HG03520 (cell line): ENCODE data around the gene PASK.

Experiments
- ATAC-seq: cut with Tn5 transposase; IDR thresholded peaks from one replicate; pipeline ENCODE4 v1.9.1; 2021; ENCODE audit warnings: mild to moderate bottlenecking, moderate library complexity; ENCODE audit not compliant: unreplicated experiment

PASK gene

DNA sequence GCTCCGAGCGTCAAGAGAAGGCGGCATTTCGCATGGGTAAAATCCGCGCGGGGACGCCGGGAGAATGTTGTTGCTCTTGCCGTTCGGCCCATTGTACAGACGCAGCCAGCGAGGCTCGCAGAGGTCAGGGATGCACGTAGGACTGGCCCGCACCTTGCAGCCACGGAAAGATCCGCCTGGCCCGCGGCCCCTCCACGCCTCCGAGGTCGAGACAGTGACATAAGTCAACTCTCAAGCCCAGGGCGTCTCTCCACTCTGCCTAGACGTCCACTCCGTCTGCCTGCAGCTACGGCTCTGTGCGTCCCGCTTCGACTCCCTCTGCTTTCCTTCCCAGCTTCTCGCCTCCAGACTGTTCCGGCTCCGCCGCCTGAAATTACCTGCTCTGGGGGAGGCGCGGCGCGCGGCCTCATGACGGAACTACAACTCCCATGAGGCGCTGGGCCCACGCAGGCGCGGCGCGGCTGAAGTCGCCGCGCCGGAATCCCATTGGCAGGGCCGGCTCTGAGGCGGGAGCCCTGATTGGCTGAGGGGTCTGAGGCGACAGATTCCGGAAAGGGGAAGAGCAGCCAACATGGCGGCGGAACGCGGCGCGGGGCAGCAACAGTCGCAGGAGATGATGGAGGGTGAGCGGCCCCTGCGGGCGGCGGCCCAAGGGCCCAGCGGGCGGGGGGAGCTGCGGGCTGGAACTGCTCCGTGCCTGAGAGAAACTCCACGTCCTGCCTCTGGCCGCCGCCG lies 820 bp upstream of the PASK start, which contains the start of gene PPP1R7:
TSS of gene PPP1R7 (plus strand) at position 543 of the 735 bp plus-strand sequence. CDS start at position 572, 29 bp downstream.
- ATAC-seq: peak; percentile 72

DNA sequence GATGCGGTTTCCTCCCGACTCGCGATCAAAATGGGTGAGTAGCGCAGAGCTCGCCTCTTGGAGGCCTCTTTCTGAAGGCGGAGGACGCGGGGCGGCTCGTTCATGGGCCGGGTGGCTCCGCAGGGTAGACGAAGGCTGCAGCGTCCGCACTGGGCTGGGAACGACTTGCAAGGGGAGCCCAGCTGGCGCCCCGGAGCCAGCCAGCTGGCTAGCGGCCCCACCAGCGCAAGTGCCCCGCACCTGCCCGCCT lies 328 bp upstream of the PASK start:
- peak; percentile 4 for ATAC-seq

GRCh38 chr2:241148239-241148638 lies 1.0 kb downstream of the PASK start:
- ATAC-seq: no peak

DNA sequence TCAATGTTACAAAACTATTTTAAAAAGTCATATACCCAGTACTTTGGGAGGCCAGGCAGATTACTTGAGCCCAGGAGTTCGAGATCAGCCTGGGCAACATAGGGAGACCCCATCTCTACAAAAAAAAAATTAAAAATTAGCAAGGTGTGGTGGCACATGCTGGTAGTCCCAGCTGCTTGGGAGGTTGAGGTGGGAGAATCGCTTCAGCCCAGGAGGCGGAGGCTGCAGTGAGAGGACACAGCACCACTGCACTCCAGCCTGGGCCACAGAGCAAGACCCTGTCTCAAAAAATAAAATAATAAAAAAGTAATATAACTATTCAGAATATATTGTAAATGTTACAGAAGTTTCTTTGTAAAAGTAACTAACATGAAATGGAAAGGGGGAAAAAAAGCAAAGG lies 1.9 kb downstream of the PASK start:
- ATAC-seq: no peak

GRCh38 chr2:241146286-241146685 lies 3.0 kb downstream of the PASK start:
- ATAC-seq: no peak

DNA sequence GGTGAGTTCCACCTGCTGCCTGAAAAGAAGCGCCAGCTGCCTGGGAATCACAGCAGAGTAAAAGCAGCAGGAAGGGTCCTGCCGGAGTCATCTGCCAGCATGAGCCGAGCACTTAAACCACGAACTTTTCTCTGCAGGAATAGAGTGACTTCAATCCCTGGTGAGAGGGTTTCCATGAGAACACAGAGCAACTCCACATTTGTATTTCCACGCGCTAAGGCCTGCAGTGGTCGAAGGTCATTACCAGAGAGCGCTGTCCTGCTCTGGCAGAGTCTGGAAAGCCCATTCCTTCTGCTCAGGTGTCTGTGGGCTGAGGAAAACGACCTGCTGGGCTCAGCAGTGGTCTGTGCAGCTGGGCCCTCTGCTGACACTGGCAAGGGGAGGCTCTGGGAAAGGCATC lies 6.7 kb downstream of the PASK start:
- ATAC-seq: no peak

DNA sequence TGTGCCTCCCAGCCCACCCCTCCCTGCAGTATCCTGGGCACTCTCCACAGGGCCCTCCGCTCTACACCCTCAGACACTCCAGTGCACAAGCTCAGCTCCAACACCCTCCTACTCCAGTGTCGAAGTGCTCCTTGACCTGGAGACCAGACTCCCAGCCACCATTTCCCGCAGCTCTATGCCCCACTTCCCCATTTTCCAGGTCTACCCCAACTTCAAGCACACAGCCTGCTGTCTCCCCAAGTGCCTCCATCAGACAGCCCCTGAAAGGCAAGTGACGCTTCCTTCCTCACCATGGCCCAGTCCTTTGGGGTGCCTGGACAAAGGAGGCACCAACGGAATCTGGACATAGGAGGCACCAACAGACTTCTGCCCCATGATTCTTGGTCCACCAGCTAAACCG lies 7.2 kb downstream of the PASK start:
- ATAC-seq: no peak

- ATAC-seq: no peak
These were observed 8.0 kb downstream of the PASK start for GRCh38 chr2:241141214-241141770.

DNA sequence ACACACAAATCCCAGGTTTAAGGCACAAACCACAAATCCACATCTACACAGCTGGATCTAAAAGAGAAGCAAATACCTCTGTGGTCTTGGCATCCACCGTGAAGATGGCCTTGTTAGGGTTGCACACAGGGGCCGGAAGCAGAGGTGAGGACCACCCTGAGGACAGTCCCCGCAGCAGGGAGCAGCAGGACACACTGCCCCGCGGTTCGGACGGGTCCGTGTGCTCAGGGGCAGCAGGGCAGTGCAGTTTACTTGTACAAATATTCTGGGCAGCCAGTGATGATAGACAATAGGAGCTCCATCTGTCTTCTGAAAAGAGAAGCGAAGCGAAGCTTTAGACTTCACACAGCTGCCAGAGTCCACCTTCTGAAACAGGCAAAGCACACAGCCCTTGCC lies 8.8 kb downstream of the PASK start:
- ATAC-seq: no peak

DNA sequence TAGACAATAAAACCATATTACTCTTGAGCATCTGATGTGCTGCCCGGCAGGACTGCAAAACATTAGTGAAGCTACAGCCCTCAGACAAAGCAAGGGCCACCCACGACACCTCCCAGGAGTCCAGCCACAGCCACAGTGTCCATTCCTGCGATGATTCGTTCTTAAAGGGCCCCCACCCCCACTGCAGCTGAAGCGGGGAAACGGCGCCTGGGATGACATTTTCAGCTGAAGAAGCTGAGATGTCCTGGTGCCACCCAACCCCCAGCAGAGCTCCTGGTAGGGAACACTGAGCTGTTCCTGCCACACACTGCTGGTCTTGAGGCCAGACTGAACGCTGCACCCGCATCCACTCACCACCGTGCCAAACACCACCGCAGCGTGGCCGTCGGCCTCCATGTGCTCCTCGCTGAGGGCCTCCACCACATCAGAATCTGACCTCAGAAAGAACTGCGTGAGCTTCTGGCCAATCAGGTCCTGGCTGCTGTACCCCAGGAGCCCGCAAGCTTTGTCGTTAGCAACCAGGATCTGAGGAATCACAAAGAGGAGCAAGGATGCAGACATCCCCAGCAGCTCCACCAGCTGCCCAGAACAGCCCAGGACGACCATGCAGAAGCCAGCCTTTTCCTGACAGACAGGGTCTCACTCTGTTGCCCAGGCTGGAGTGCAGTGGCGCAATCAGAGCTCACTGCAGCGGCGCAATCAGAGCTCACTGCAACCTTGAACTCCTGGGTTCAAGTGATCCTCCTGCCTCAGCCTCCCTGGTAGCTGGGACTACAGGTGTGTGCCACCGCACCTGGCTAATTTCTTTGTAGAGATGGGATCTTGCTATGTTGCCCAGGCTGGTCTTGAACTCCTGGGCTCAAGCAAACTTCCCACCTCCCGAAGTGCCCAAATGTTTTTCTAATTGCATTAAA lies 9.5 kb downstream of the PASK start:
- no peak for ATAC-seq

DNA sequence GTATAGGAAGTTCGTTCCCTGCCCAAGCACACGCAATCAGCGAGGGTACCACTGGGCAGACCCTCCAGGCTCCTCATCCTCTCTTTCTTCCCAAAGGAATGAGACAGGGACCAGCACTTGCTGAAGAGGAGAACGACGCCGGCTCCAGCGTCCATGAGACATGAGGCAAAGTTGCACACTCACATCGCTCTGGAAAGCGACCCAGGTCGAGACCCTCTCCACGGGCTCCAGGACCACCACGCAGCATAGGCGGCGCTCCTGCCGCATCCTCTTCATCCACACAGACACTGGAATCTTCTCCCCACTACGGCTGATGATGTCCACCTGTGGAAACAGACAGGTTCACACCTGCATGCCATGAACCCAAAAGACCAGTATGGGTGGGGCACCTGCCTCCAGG lies 10.8 kb downstream of the PASK start:
- ATAC-seq: no peak

- ATAC-seq: no peak
These were observed 11.7 kb downstream of the PASK start for GRCh38 chr2:241137276-241138190.

- ATAC-seq: no peak
These were observed 12.5 kb downstream of the PASK start for GRCh38 chr2:241136661-241137260.

DNA sequence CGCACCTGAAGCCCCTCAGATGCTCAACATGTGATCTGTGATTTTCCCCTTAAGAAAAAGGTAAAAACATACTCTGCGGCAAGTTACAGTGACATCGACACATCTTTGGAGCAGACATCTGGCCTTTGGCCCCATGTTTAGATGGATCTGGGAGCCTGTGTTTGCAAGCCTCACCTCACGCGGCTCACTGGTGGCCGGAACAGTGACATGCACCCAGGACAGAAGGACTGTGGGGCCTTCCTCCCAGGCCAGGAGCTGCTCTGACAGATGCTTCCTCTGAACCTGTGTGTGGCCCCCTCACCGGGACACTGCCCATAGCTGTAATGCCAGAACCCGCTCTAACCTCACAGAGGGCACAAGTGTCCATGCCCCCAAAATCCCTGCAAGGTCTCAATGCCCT lies 13.1 kb downstream of the PASK start:
- no peak for ATAC-seq

- ATAC-seq: no peak
These were observed 13.5 kb downstream of the PASK start for GRCh38 chr2:241135737-241136136.

- no peak for ATAC-seq
These were observed 14.6 kb downstream of the PASK start for GRCh38 chr2:241134711-241135110.

- no peak for ATAC-seq
These were observed 15.8 kb downstream of the PASK start for GRCh38 chr2:241133436-241133820.

DNA sequence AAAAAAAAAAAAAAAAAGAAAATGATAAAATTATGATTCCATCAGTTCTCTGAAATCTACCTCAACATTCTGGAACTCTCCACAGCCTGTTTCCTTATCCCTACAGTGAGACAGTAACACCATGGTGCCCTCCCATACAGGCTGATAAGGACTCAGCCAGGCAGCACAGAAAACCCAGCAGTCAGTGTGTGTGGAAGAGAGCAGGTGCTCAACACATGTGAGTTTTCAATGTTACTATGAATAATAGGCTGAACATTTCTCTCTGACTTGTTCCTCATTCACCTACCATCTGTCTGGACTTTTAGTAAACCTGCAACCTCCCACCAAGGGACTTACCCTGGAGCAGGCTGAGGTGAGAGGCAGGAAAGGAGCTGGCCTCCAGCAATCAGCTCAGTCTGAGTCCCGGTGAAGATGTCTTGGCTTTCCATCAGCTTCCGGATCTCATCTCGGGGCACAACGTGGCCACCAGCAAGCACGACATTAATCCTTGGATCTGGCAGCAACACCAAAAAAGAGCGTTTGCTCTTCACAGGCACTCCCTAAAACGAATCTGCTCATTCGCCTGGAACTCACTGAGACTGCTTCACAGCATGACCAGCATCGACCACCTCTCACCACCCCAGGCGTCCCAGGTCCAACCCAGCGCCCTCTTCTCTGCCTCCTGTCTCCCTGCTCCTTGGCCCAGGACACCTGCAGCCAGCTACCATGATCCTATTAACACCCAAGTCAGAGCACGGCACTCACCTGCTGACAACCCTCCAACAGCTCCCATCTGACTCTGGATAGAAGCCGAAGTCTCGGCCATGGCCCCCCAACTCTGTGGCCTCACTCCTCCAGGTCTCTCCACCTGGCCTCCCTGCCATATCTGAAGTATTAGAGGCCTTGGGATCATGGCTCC lies 16.5 kb downstream of the PASK start:
- ATAC-seq: no peak

- no peak for ATAC-seq
These were observed 17.7 kb downstream of the PASK start for GRCh38 chr2:241131531-241131930.

GRCh38 chr2:241130316-241130715 lies 19.0 kb downstream of the PASK start:
- ATAC-seq: no peak
